A673 (cell line): Measurements from ENCODE around the gene OTOP3. TPM values are rescaled to one million over a fixed set of nuclear protein-coding genes. Genes with fewer than 3 reads are reported as not detected.

Experiments used
- BruUV-seq: library from RNA; stranded (reverse); fragments of 400-500 nt; replicated peaks from 2 replicates; lab custom pipeline; 2021; lab: Mats Ljungman, UMichigan
- CTCF ChIA-PET: fragments of 300-600 bp; sonication (Branson Sonifier 250); formaldehyde crosslinking; loops from one replicate; lab custom pipeline; 2022; ENCODE audit warnings: antibody characterized with exemption; lab: Charles Lee
- POLR2A ChIA-PET: fragments of 300-600 bp; sonication (Branson Sonifier 250); formaldehyde crosslinking; loops from one replicate; lab custom pipeline; 2022; ENCODE audit warnings: antibody characterized with exemption; ENCODE audit not compliant: low non-redundant PET; lab: Charles Lee
- DNase-seq: peaks from one replicate; pipeline ENCODE4 v3.0.0-alpha.2; 2015; ENCODE audit warnings: low spot score
- H3K27ac ChIP-seq: fragments of 200-600 bp; sonication (generic); 2 replicates; pipeline ENCODE4 v1.5.1; 2016; ENCODE audit warnings: mixed run types, low read depth, mild to moderate bottlenecking, mixed read lengths, antibody characterized with exemption, low read length; ENCODE audit not compliant: poor library complexity, severe bottlenecking
- H3K27me3 ChIP-seq: fragments of 200-600 bp; sonication (generic); replicated peaks from 2 replicates; pipeline ENCODE4 v1.6.1; 2017; ENCODE audit warnings: mixed run types, low read depth, mild to moderate bottlenecking, mixed read lengths, antibody characterized with exemption, low read length; ENCODE audit not compliant: insufficient read depth, poor library complexity
- H3K36me3 ChIP-seq: fragments of 200-600 bp; sonication (generic); 2 replicates; pipeline ENCODE4 v1.6.1; 2016; ENCODE audit warnings: mixed run types, mild to moderate bottlenecking, mixed read lengths, antibody characterized with exemption, low read length; ENCODE audit not compliant: insufficient read depth, poor library complexity, severe bottlenecking
- H3K4me1 ChIP-seq: fragments of 200-600 bp; sonication (generic); 2 replicates; pipeline ENCODE4 v1.6.1; 2017; ENCODE audit warnings: mixed run types, mild to moderate bottlenecking, mixed read lengths, antibody characterized with exemption, low read length; ENCODE audit not compliant: insufficient read depth, poor library complexity, severe bottlenecking
- H3K4me3 ChIP-seq: fragments of 200-600 bp; sonication (generic); 2 replicates; pipeline ENCODE4 v1.5.1; 2016; ENCODE audit warnings: low read depth, mixed run types, mild to moderate bottlenecking, mixed read lengths, low read length; ENCODE audit not compliant: poor library complexity, severe bottlenecking
- H3K9me3 ChIP-seq: fragments of 200-600 bp; sonication (generic); 2 replicates; pipeline ENCODE4 v1.6.1; 2016; ENCODE audit warnings: mixed run types, low read depth, mild to moderate bottlenecking, mixed read lengths, antibody characterized with exemption, low read length; ENCODE audit not compliant: poor library complexity, severe bottlenecking
- EZH2 ChIP-seq: fragments of 200-600 bp; sonication (generic); IDR thresholded peaks from 2 replicates; pipeline ENCODE4 v1.6.1; 2017; ENCODE audit warnings: borderline replicate concordance, low read depth, mild to moderate bottlenecking, mixed read lengths, antibody characterized with exemption, low read length; ENCODE audit not compliant: poor library complexity, severe bottlenecking
- intact Hi-C: fragments of 100-400 bp; cut with micrococcal nuclease; formaldehyde crosslinking; loops from one replicate; pipeline ENCODE4 v1.10.0; 2022; ENCODE audit not compliant: unreplicated experiment
- total RNA-seq: library from RNA; stranded (reverse); gene quantifications from 2 replicates; pipeline ENCODE4 v1.2.3, GENCODE V29; 2021
- TF ChIP-seq, protein P1 (sequence below): fragments of 300-800, 200-600 bp; sonication (generic); conservative IDR thresholded peaks from 2 replicates; pipeline ENCODE4 v1.5.1; 2017; ENCODE audit warnings: low read depth, mild to moderate bottlenecking, antibody characterized with exemption, low read length, moderate library complexity, mixed read lengths

The OTOP3 gene
- total RNA-seq, 1 experiment from 2014 or later: not detected

- H3K9me3 ChIP-seq: no peaks in the 10 kb centered on the region
- H3K4me1 ChIP-seq: peaks cover 12% of the 10 kb centered on the region
- no peak overlapping the region for H3K4me3 ChIP-seq
- no peak for DNase-seq
- H3K27me3 ChIP-seq: peaks cover 5% of the 10 kb centered on the region
- BruUV-seq: no TSS peak
- intact Hi-C loops: no loop called here
- CTCF ChIA-PET: no interaction called here
- no peaks in the 10 kb centered on the region for H3K36me3 ChIP-seq
- POLR2A ChIA-PET: no interaction called here
- no peak overlapping the region for H3K27ac ChIP-seq
- TF ChIP-seq, protein P1, sequence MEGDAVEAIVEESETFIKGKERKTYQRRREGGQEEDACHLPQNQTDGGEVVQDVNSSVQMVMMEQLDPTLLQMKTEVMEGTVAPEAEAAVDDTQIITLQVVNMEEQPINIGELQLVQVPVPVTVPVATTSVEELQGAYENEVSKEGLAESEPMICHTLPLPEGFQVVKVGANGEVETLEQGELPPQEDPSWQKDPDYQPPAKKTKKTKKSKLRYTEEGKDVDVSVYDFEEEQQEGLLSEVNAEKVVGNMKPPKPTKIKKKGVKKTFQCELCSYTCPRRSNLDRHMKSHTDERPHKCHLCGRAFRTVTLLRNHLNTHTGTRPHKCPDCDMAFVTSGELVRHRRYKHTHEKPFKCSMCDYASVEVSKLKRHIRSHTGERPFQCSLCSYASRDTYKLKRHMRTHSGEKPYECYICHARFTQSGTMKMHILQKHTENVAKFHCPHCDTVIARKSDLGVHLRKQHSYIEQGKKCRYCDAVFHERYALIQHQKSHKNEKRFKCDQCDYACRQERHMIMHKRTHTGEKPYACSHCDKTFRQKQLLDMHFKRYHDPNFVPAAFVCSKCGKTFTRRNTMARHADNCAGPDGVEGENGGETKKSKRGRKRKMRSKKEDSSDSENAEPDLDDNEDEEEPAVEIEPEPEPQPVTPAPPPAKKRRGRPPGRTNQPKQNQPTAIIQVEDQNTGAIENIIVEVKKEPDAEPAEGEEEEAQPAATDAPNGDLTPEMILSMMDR: no peak
- no peak for TF ChIP-seq EZH2
These were observed 42.1 kb downstream of the OTOP3 start for GRCh38 chr17:74977802-74978201.

GRCh38 chr17:74978240-74978639, 42.5 kb downstream of the OTOP3 start:
- ChIA-PET CTCF (no interaction called here), POLR2A (no interaction called here)
- no TSS peak for BruUV-seq
- Histone ChIP-seq H3K36me3 (no peaks in the 10 kb centered on the region), H3K9me3 (no peaks in the 10 kb centered on the region), H3K27ac (no peak overlapping the region), H3K4me1 (peaks cover 13% of the 10 kb centered on the region), H3K4me3 (no peak overlapping the region), H3K27me3 (peaks cover under 1% of the 10 kb centered on the region)
- no peak for DNase-seq
- no peak for TF ChIP-seq EZH2
- TF ChIP-seq, protein P1: no peak
- intact Hi-C loops: no loop called here

DNA sequence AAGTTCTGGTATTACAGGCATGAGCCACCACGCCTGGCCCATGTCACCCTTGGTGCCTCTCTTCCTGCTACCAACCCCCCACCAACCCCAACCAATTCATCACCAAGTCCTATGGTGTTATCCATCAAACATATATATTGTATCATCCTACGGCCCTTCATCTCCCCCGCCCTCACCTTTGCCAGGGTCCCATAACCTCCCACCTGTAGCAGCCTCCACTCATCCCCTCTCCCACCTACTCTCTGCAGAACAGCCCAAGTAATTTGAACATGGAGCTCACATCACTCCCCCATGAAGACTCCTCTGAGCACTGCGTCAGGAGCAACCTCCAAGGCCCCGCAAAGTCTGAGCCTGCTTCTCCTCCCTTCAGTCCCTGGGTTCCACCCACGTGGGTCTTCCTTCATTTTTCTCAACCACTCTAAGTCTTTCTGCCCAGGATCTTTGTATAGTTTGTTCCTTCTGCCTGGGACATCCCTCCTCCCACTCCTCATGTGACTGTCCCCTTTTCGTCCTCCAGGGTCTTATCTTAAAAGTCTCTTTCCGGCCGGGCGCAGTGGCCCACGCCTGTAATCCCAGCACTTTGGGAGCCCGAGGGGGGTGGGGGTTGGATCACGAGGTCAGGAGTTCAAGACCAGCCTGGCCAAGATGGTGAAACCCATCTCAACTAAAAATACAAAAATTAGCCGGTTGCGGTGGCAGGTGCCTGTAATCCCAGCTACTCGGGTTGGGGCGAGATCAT, 43.9 kb downstream of the OTOP3 start:
- CTCF ChIA-PET: interaction anchor here (0.5 kb wide), 2 partner anchors 189 to 638 kb away, joined by 4 to 6 read pairs; no protein-coding TSS in a partner anchor
- BruUV-seq: no TSS peak
- no peak for DNase-seq
- POLR2A ChIA-PET: interaction anchor here (0.6 kb wide), 1 partner anchor 33 kb away, joined by 3 read pairs; no protein-coding TSS in a partner anchor
- Histone ChIP-seq H3K36me3 (no peaks in the 10 kb centered on the region), H3K9me3 (no peaks in the 10 kb centered on the region), H3K27ac (no peak overlapping the region), H3K4me3 (no peak overlapping the region), H3K27me3 (no peaks in the 10 kb centered on the region), H3K4me1 (peaks cover 13% of the 10 kb centered on the region)
- intact Hi-C loops: no loop called here
- TF ChIP-seq, protein P1: no peak
- no peak for TF ChIP-seq EZH2
